Hepatocyte (in vitro differentiated cells): Measurements from ENCODE around the gene ADGRV1. TPM values are rescaled to one million over a fixed set of nuclear protein-coding genes. Genes with fewer than 3 reads are reported as not detected.

ENCODE experiments used
- DNase-seq: peaks from one replicate; pipeline ENCODE4 v3.0.0-alpha.2; 2016; ENCODE audit warnings: low spot score
- H2AFZ ChIP-seq: fragments of 200-600 bp; sonication (generic); 2 replicates; pipeline ENCODE4 v1.6.0; 2016; ENCODE audit warnings: antibody characterized with exemption, mild to moderate bottlenecking
- H3K27ac ChIP-seq: fragments of 200-600 bp; sonication (generic); 2 replicates; pipeline ENCODE4 v1.5.1; 2016; ENCODE audit warnings: mild to moderate bottlenecking
- H3K27me3 ChIP-seq: fragments of 200-600 bp; sonication (generic); 2 replicates; pipeline ENCODE4 v1.6.1; 2016
- H3K36me3 ChIP-seq: fragments of 200-600 bp; sonication (generic); replicated peaks from 2 replicates; pipeline ENCODE4 v1.5.1; 2016; ENCODE audit warnings: low read depth; ENCODE audit not compliant: insufficient read depth
- H3K4me1 ChIP-seq: fragments of 200-600 bp; sonication (generic); 2 replicates; pipeline ENCODE4 v1.5.1; 2016; ENCODE audit warnings: mild to moderate bottlenecking, moderate library complexity; ENCODE audit not compliant: insufficient read depth
- H3K4me2 ChIP-seq: fragments of 200-600 bp; sonication (generic); 2 replicates; pipeline ENCODE4 v1.6.0; 2016
- H3K4me3 ChIP-seq: fragments of 200-600 bp; sonication (generic); 2 replicates; pipeline ENCODE4 v1.5.1; 2016; ENCODE audit warnings: mild to moderate bottlenecking
- H3K79me2 ChIP-seq: fragments of 200-600 bp; sonication (generic); 2 replicates; pipeline ENCODE4 v1.6.0; 2017; ENCODE audit warnings: mild to moderate bottlenecking
- H3K9me2 ChIP-seq: fragments of 200-600 bp; sonication (generic); replicated peaks from 2 replicates; pipeline ENCODE4 v1.6.0; 2017; ENCODE audit warnings: mild to moderate bottlenecking; ENCODE audit not compliant: insufficient read depth
- H3K9me3 ChIP-seq: fragments of 200-600 bp; sonication (generic); 2 replicates; pipeline ENCODE4 v1.5.1; 2016; ENCODE audit warnings: low read depth, mild to moderate bottlenecking
- H4K20me1 ChIP-seq: fragments of 200-600 bp; sonication (generic); 2 replicates; pipeline ENCODE4 v1.6.0; 2016; ENCODE audit warnings: mild to moderate bottlenecking; ENCODE audit not compliant: insufficient read depth, poor library complexity, severe bottlenecking
- EZH2 ChIP-seq: fragments of 200-600 bp; sonication (generic); IDR thresholded peaks from 2 replicates; pipeline ENCODE4 v1.6.1; 2016; ENCODE audit warnings: antibody characterized with exemption, mild to moderate bottlenecking, borderline replicate concordance
- EZH2phosphoT487 ChIP-seq: fragments of 200-600 bp; sonication (generic); IDR thresholded peaks from one replicate; pipeline ENCODE4 v1.6.1; 2018; ENCODE audit warnings: antibody characterized with exemption, mild to moderate bottlenecking, low read depth, moderate library complexity; ENCODE audit not compliant: unreplicated experiment, severe bottlenecking
- WGBS: methylation state at CpG from one replicate; pipeline ENCODE4 v1.1.6; 2016; ENCODE audit warnings: low lambda C conversion rate; ENCODE audit errors: missing lambda C conversion rate; 5-methylcytosine and 5-hydroxymethylcytosine counted together
- polyA plus RNA-seq: library from polyadenylated mRNA; unstranded; fragments of >200 nt; fragmentation: Nextera tagmentation; extraction: Ambion mirVana; gene quantifications from 2 replicates; pipeline ENCODE4 v1.2.1, GENCODE V29; 2016
- total RNA-seq: library from RNA; depleted of rRNA; stranded (reverse); fragments of >200 nt; gene quantifications from 2 replicates; pipeline ENCODE4 v1.2.3, GENCODE V29; 2014
- TF ChIP-seq, protein P1 (sequence below): fragments of 200-600 bp; sonication (generic); IDR thresholded peaks from 2 replicates; pipeline ENCODE4 v1.5.1; 2016; ENCODE audit warnings: antibody characterized with exemption, mild to moderate bottlenecking; ENCODE audit not compliant: poor library complexity

ADGRV1 gene
- total and polyA plus RNA-seq, 2 experiments from 2014 or later, result 74.9 to 88.3 TPM

DNA sequence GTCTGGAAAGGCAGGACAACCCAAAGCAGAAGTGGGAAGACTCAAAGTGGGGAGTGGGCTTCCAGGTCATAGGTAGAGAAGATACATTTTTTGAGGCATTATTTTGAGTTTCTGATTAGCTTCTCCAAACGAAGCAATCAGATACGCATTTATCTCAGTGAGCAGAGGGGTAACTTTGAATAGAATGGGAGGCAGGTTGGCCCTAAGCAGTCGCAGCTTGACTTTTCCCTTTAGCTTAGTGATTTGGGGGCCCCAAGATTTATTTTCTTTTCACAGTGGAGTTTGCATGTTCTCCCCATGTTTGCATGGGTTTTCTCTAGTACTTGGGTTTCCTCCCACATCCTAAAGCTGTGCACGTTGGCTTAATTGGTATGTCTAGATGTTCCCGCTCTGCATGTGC is 422.6 kb downstream of the ADGRV1 start:
- H4K20me1 ChIP-seq, result no peaks in the 10 kb centered on the region
- DNase-seq, result no peak
- H3K9me2 ChIP-seq, result no peaks in the 10 kb centered on the region
- H3K27me3 ChIP-seq, result no peaks in the 10 kb centered on the region
- H3K27ac ChIP-seq, result no peak overlapping the region
- no peak overlapping the region for H3K4me3 ChIP-seq
- no peaks in the 10 kb centered on the region for H3K36me3 ChIP-seq
- H3K4me2 ChIP-seq, result no peak overlapping the region
- 93% methylated on average over 5 of the region's 5 CpGs for WGBS
- H3K4me1 ChIP-seq, result peaks cover 6% of the 10 kb centered on the region
- no peaks in the 10 kb centered on the region for H3K9me3 ChIP-seq
- H2AFZ ChIP-seq, result no peak overlapping the region
- TF ChIP-seq EZH2 (no peak), EZH2phosphoT487 (no peak)
- TF ChIP-seq, protein P1, sequence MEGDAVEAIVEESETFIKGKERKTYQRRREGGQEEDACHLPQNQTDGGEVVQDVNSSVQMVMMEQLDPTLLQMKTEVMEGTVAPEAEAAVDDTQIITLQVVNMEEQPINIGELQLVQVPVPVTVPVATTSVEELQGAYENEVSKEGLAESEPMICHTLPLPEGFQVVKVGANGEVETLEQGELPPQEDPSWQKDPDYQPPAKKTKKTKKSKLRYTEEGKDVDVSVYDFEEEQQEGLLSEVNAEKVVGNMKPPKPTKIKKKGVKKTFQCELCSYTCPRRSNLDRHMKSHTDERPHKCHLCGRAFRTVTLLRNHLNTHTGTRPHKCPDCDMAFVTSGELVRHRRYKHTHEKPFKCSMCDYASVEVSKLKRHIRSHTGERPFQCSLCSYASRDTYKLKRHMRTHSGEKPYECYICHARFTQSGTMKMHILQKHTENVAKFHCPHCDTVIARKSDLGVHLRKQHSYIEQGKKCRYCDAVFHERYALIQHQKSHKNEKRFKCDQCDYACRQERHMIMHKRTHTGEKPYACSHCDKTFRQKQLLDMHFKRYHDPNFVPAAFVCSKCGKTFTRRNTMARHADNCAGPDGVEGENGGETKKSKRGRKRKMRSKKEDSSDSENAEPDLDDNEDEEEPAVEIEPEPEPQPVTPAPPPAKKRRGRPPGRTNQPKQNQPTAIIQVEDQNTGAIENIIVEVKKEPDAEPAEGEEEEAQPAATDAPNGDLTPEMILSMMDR, result no peak
- H3K79me2 ChIP-seq, result no peaks in the 10 kb centered on the region

DNA sequence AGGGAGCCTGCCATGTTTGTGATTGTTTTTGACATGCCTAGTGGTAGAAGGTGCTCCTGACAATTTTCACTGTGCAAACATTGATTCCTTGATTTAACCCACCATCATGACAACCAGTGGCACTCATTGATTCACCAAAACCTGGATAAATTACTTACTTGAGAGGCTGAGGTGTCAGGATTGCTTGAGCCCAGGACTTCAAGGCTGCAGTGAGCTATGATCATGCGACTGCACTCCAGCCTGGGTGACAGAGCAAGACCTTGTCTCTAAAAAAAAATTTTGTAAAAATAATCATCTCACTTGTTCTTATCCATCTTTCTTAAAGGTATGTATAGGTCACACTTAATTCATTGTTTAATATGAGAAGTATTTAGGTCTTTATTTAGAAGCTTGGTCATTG is 423.2 kb downstream of the ADGRV1 start:
- TF ChIP-seq, protein P1, result no peak
- no peak for TF ChIP-seq EZH2phosphoT487
- TF ChIP-seq EZH2, result no peak
- no peak overlapping the region for H3K27ac ChIP-seq
- no peaks in the 10 kb centered on the region for H4K20me1 ChIP-seq
- 46% methylated on average over 1 of the region's 1 CpG for WGBS
- no peak for DNase-seq
- no peaks in the 10 kb centered on the region for H3K27me3 ChIP-seq
- H3K4me1 ChIP-seq, result peaks cover 6% of the 10 kb centered on the region
- no peak overlapping the region for H3K4me2 ChIP-seq
- no peaks in the 10 kb centered on the region for H3K79me2 ChIP-seq
- H3K36me3 ChIP-seq, result no peaks in the 10 kb centered on the region
- H3K9me3 ChIP-seq, result no peaks in the 10 kb centered on the region
- no peaks in the 10 kb centered on the region for H3K9me2 ChIP-seq
- H3K4me3 ChIP-seq, result no peak overlapping the region
- no peak overlapping the region for H2AFZ ChIP-seq

DNA sequence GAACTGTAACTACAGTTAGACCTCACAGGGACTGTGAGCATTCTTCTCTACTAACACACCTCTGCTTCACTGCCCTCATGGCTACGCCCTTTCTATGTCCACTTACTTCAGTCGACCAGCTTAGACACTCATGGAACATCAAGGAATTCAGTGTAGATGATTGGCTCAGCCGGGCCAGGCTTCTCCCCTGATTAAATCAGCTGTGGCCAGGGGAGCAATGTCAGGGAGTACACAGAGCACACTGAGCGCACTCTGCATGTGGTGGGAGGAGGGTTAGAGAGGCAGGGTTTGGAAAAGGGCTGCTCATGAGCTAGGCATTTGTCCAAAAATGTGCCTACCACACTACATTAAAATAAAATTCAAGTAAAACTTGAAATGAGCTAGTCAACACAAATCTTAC is 424.0 kb downstream of the ADGRV1 start:
- no peak for DNase-seq
- Histone ChIP-seq H3K4me1 (peaks cover 6% of the 10 kb centered on the region), H3K4me3 (no peak overlapping the region), H3K79me2 (no peaks in the 10 kb centered on the region), H3K4me2 (no peak overlapping the region), H2AFZ (no peak overlapping the region), H3K36me3 (no peaks in the 10 kb centered on the region), H3K9me3 (no peaks in the 10 kb centered on the region), H3K9me2 (no peaks in the 10 kb centered on the region), H3K27ac (no peak overlapping the region), H4K20me1 (no peaks in the 10 kb centered on the region), H3K27me3 (no peaks in the 10 kb centered on the region)
- TF ChIP-seq, protein P1, result no peak
- TF ChIP-seq EZH2 (no peak), EZH2phosphoT487 (no peak)
- 67% methylated on average over 4 of the region's 4 CpGs for WGBS

DNA sequence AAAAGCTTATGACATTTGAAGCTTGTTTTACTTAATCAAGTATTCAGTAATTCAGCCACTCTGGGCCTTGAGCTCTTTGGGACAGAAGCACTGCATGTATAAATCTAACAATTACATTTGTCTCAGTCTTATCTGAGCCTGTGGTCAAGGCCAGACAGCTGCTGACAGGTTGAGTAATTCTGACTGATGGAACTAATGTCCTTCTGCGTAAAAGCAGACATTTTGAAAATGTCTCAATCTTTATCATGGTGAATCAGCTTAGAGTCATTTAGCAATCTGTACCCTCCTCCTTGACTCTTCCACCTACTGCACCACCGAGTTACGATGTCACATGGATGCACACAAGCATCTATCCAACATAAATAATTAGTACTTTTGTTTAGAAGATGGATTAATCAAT is 424.6 kb downstream of the ADGRV1 start:
- DNase-seq, result peak; percentile 34
- Histone ChIP-seq H2AFZ (no peak overlapping the region), H3K79me2 (no peaks in the 10 kb centered on the region), H3K9me2 (no peaks in the 10 kb centered on the region), H4K20me1 (no peaks in the 10 kb centered on the region), H3K27me3 (no peaks in the 10 kb centered on the region), H3K4me3 (no peak overlapping the region), H3K27ac (peak overlapping the region; percentile 39), H3K36me3 (no peaks in the 10 kb centered on the region), H3K4me2 (no peak overlapping the region), H3K4me1 (peaks cover 6% of the 10 kb centered on the region), H3K9me3 (no peaks in the 10 kb centered on the region)
- WGBS, result 52% methylated on average over 3 of the region's 3 CpGs
- TF ChIP-seq, protein P1, result no peak
- TF ChIP-seq EZH2phosphoT487, result peak; percentile 69
